Fibroblast of pulmonary artery (primary cell): ENCODE measurements around the gene INHBC.

Experiments
- DNase-seq: peaks from one replicate; pipeline ENCODE4 v3.0.0-alpha.2; 2010; ENCODE audit warnings: low read depth
- H3K4me3 ChIP-seq: replicated peaks from 2 replicates; pipeline ENCODE4 v1.5.1; 2011; ENCODE audit warnings: low read depth, mild to moderate bottlenecking, control low read depth, low read length, moderate library complexity
- CTCF ChIP-seq: IDR thresholded peaks from 2 replicates; pipeline ENCODE4 v1.5.1; 2011; ENCODE audit warnings: mild to moderate bottlenecking, control low read depth, low read length, inconsistent platforms; ENCODE audit errors: missing control alignments

Gene INHBC

GRCh38 chr12:57475271-57476161 is 40.9 kb downstream of the INHBC start:
- no peak overlapping the region for H3K4me3 ChIP-seq
- DNase-seq: no peak
- TF ChIP-seq CTCF: no peak

- DNase-seq: no peak
- no peak overlapping the region for H3K4me3 ChIP-seq
- no peak for TF ChIP-seq CTCF
These were observed 41.8 kb downstream of the INHBC start for GRCh38 chr12:57476162-57476992.

GRCh38 chr12:57476993-57477709 is 42.6 kb downstream of the INHBC start:
- no peak for TF ChIP-seq CTCF
- H3K4me3 ChIP-seq: no peak overlapping the region
- no peak for DNase-seq

- DNase-seq: peak; percentile 82
- no peak overlapping the region for H3K4me3 ChIP-seq
- TF ChIP-seq CTCF: no peak
These were observed 43.4 kb downstream of the INHBC start for GRCh38 chr12:57477710-57478681.

- DNase-seq: no peak
- no peak overlapping the region for H3K4me3 ChIP-seq
- no peak for TF ChIP-seq CTCF
These were observed 44.4 kb downstream of the INHBC start for GRCh38 chr12:57479043-57479375.
